Neural progenitor cell (in vitro differentiated cells): Measurements from ENCODE around the gene UGT1A3. TPM values are rescaled to one million over a fixed set of nuclear protein-coding genes. Genes with fewer than 3 reads are reported as not detected.
"Not testable (repeated sequence)": the region's sequence is repeated elsewhere in the genome, so short reads cannot be mapped to it uniquely, and the experiment has no call there.

Experiments used
- DNase-seq: peaks from one replicate; pipeline ENCODE4 v3.0.0-alpha.2; 2016; ENCODE audit warnings: low spot score
- H2AFZ ChIP-seq: fragments of 200-600 bp; sonication (generic); replicated peaks from 2 replicates; pipeline ENCODE4 v1.6.1; 2016; ENCODE audit warnings: antibody characterized with exemption
- H3F3A ChIP-seq: fragments of 200-600 bp; sonication (generic); 2 replicates; pipeline ENCODE4 v1.6.1; 2016; ENCODE audit warnings: antibody characterized with exemption, low read depth
- H3K27ac ChIP-seq: fragments of 200-600 bp; sonication (generic); 2 replicates; pipeline ENCODE4 v1.5.1; 2016; ENCODE audit warnings: mild to moderate bottlenecking
- H3K27me3 ChIP-seq: fragments of 200-600 bp; sonication (generic); 2 replicates; pipeline ENCODE4 v1.6.1; 2016; ENCODE audit warnings: mild to moderate bottlenecking, moderate library complexity
- H3K36me3 ChIP-seq: fragments of 200-600 bp; sonication (generic); 2 replicates; pipeline ENCODE4 v1.5.1; 2016
- H3K4me1 ChIP-seq: fragments of 200-600 bp; sonication (generic); 2 replicates; pipeline ENCODE4 v1.6.1; 2016; ENCODE audit warnings: mixed run types
- H3K4me2 ChIP-seq: fragments of 200-600 bp; sonication (generic); 2 replicates; pipeline ENCODE4 v1.6.1; 2016
- H3K4me3 ChIP-seq: fragments of 200-600 bp; sonication (generic); 2 replicates; pipeline ENCODE4 v1.5.1; 2016
- H3K79me2 ChIP-seq: fragments of 200-600 bp; sonication (generic); 2 replicates; pipeline ENCODE4 v1.6.1; 2016; ENCODE audit warnings: low read depth
- H3K9ac ChIP-seq: fragments of 200-600 bp; sonication (generic); 2 replicates; pipeline ENCODE4 v1.6.1; 2016
- H3K9me3 ChIP-seq: fragments of 200-600 bp; sonication (generic); 2 replicates; pipeline ENCODE4 v1.5.1; 2016; ENCODE audit warnings: low read depth
- H4K20me1 ChIP-seq: fragments of 200-600 bp; sonication (generic); 2 replicates; pipeline ENCODE4 v1.6.1; 2016; ENCODE audit warnings: low read depth
- H3K27ac Mint-ChIP-seq: 3 replicates; pipeline ENCODE4 v1.8.0; 2021; ENCODE audit warnings: mixed read lengths
- H3K27me3 Mint-ChIP-seq: 2 replicates; pipeline ENCODE4 v1.8.0; 2022; ENCODE audit warnings: low read depth, mild to moderate bottlenecking, inconsistent platforms, moderate library complexity, mixed read lengths; ENCODE audit not compliant: insufficient read depth
- H3K36me3 Mint-ChIP-seq: 3 replicates; pipeline ENCODE4 v1.8.0; 2021; ENCODE audit warnings: mixed read lengths
- H3K4me1 Mint-ChIP-seq: 3 replicates; pipeline ENCODE4 v1.8.0; 2021; ENCODE audit warnings: mixed read lengths
- H3K4me3 Mint-ChIP-seq: 3 replicates; pipeline ENCODE4 v1.8.0; 2021; ENCODE audit warnings: mild to moderate bottlenecking, moderate library complexity, mixed read lengths
- H3K9me3 Mint-ChIP-seq: 3 replicates; pipeline ENCODE4 v1.8.0; 2020; ENCODE audit warnings: mixed read lengths
- CTCF ChIP-seq: fragments of 200-600 bp; sonication (generic); IDR thresholded peaks from 2 replicates; pipeline ENCODE4 v1.5.1; 2017; ENCODE audit warnings: antibody characterized with exemption, mild to moderate bottlenecking
- EZH2 ChIP-seq: fragments of 200-600 bp; sonication (generic); IDR thresholded peaks from 2 replicates; pipeline ENCODE4 v1.6.1; 2017; ENCODE audit warnings: antibody characterized with exemption, mild to moderate bottlenecking, moderate library complexity
- EZH2phosphoT487 ChIP-seq: fragments of 200-600 bp; sonication (generic); IDR thresholded peaks from 2 replicates; pipeline ENCODE4 v1.6.1; 2017; ENCODE audit warnings: antibody characterized with exemption
- total RNA-seq: library from RNA; depleted of rRNA; stranded (reverse); fragments of >200 nt; gene quantifications from 2 replicates; pipeline ENCODE4 v1.2.3, GENCODE V29; 2015; ENCODE audit warnings: low replicate concordance

Gene UGT1A3
- total RNA-seq, 1 donor from 2014 or later, result not detected

GRCh38 chr2:233743464-233744259 is 14.8 kb downstream of the UGT1A3 start:
- H4K20me1 ChIP-seq, result no peaks in the 10 kb centered on the region
- no peaks in the 10 kb centered on the region for H3K36me3 Mint-ChIP-seq
- no peak overlapping the region for H3K4me3 ChIP-seq
- no peaks in the 10 kb centered on the region for H3K27me3 ChIP-seq
- no peak overlapping the region for H2AFZ ChIP-seq
- H3K36me3 ChIP-seq, result no peaks in the 10 kb centered on the region
- H3K27ac ChIP-seq, result no peak overlapping the region
- no peak overlapping the region for H3K9ac ChIP-seq
- H3F3A ChIP-seq, result no peaks in the 10 kb centered on the region
- peaks cover 5% of the 10 kb centered on the region for H3K4me1 Mint-ChIP-seq
- no peak for DNase-seq
- TF ChIP-seq EZH2phosphoT487 (no peak), CTCF (no peak), EZH2 (no peak)
- no peaks in the 10 kb centered on the region for H3K4me1 ChIP-seq
- peaks cover 6% of the 10 kb centered on the region for H3K27me3 Mint-ChIP-seq
- H3K27ac Mint-ChIP-seq, result no peak overlapping the region
- no peak overlapping the region for H3K4me3 Mint-ChIP-seq
- H3K9me3 ChIP-seq, result no peaks in the 10 kb centered on the region
- H3K79me2 ChIP-seq, result no peaks in the 10 kb centered on the region
- peaks cover 9% of the 10 kb centered on the region for H3K9me3 Mint-ChIP-seq
- no peak overlapping the region for H3K4me2 ChIP-seq

- H3K4me1 ChIP-seq, result no peaks in the 10 kb centered on the region
- no peak overlapping the region for H3K27ac ChIP-seq
- DNase-seq, result no peak
- no peaks in the 10 kb centered on the region for H3K36me3 ChIP-seq
- no peak overlapping the region for H3K4me3 ChIP-seq
- Mint-ChIP-seq H3K9me3 (peaks cover 14% of the 10 kb centered on the region), H3K27ac (no peak overlapping the region), H3K36me3 (no peaks in the 10 kb centered on the region), H3K4me3 (no peak overlapping the region), H3K27me3 (peaks cover 6% of the 10 kb centered on the region), H3K4me1 (peaks cover 5% of the 10 kb centered on the region)
- H3K9me3 ChIP-seq, result no peaks in the 10 kb centered on the region
- no peak overlapping the region for H3K4me2 ChIP-seq
- no peaks in the 10 kb centered on the region for H3K27me3 ChIP-seq
- no peak overlapping the region for H2AFZ ChIP-seq
- no peak overlapping the region for H3K9ac ChIP-seq
- no peaks in the 10 kb centered on the region for H4K20me1 ChIP-seq
- no peak for TF ChIP-seq EZH2phosphoT487
- no peak for TF ChIP-seq CTCF
- TF ChIP-seq EZH2, result no peak
- no peaks in the 10 kb centered on the region for H3K79me2 ChIP-seq
- H3F3A ChIP-seq, result no peaks in the 10 kb centered on the region
Measured at GRCh38 chr2:233745073-233745755, 16.4 kb downstream of the UGT1A3 start.

GRCh38 chr2:233745838-233746237 is 17.0 kb downstream of the UGT1A3 start:
- H3K27ac ChIP-seq, H4K20me1 ChIP-seq, H2AFZ ChIP-seq, H3K79me2 ChIP-seq, H3K36me3 Mint-ChIP-seq, H3K27me3 ChIP-seq, H3K4me1 ChIP-seq, H3K4me3 ChIP-seq, H3K9ac ChIP-seq, H3K27me3 Mint-ChIP-seq, H3K4me3 Mint-ChIP-seq, H3K27ac Mint-ChIP-seq, H3K9me3 ChIP-seq, H3K4me1 Mint-ChIP-seq, H3F3A ChIP-seq, H3K4me2 ChIP-seq, DNase-seq, H3K36me3 ChIP-seq: not testable (repeated sequence)
- peaks cover 17% of the 10 kb centered on the region for H3K9me3 Mint-ChIP-seq
